ENCODE results near the gene TXLNG. TPM values are rescaled to one million over a fixed set of nuclear protein-coding genes. Genes with fewer than 3 reads are reported as not detected.

The TXLNG gene
- polyA plus RNA-seq, 1 of the 3 experiments (the other 2 are of a cell fraction), result 12.1 TPM

GRCh38 chrX:16786139-16786790, at the start of gene TXLNG (continued):
- TF ChIP-seq POLR2AphosphoS5 (IDR thresholded peaks at IDR 0.05; ENCODE audit: low read depth, low read length) (peak; percentile 88), RXRA (IDR thresholded peaks at IDR 0.05; ENCODE audit: borderline replicate concordance, low read depth) (no peak), ELF1 (IDR thresholded peaks at IDR 0.05) (peak; percentile 38; the same call in 1 of the 2 replicates), NRF1 (IDR thresholded peaks at IDR 0.05; ENCODE audit: low read depth, low read length) (peak; percentile 57; the same call in 1 of the 2 replicates), SMC3 (IDR thresholded peaks at IDR 0.05; ENCODE audit: low read depth, low read length) (no peak), JUND (IDR thresholded peaks at IDR 0.05) (no peak), EP300 (IDR thresholded peaks at IDR 0.05; ENCODE audit: borderline replicate concordance in 1 of 2, low read depth in 1 of 2, low read length in 1 of 2) (no peak)
- TF ChIP-seq, protein P1, sequence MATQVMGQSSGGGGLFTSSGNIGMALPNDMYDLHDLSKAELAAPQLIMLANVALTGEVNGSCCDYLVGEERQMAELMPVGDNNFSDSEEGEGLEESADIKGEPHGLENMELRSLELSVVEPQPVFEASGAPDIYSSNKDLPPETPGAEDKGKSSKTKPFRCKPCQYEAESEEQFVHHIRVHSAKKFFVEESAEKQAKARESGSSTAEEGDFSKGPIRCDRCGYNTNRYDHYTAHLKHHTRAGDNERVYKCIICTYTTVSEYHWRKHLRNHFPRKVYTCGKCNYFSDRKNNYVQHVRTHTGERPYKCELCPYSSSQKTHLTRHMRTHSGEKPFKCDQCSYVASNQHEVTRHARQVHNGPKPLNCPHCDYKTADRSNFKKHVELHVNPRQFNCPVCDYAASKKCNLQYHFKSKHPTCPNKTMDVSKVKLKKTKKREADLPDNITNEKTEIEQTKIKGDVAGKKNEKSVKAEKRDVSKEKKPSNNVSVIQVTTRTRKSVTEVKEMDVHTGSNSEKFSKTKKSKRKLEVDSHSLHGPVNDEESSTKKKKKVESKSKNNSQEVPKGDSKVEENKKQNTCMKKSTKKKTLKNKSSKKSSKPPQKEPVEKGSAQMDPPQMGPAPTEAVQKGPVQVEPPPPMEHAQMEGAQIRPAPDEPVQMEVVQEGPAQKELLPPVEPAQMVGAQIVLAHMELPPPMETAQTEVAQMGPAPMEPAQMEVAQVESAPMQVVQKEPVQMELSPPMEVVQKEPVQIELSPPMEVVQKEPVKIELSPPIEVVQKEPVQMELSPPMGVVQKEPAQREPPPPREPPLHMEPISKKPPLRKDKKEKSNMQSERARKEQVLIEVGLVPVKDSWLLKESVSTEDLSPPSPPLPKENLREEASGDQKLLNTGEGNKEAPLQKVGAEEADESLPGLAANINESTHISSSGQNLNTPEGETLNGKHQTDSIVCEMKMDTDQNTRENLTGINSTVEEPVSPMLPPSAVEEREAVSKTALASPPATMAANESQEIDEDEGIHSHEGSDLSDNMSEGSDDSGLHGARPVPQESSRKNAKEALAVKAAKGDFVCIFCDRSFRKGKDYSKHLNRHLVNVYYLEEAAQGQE (IDR thresholded peaks at IDR 0.05; ENCODE audit: low read depth, low read length), result peak; percentile 48; the same call in 1 of the 2 replicates

- CTCF ChIA-PET, result no interaction called here
- no peak for TF ChIP-seq NFIC (IDR thresholded peaks at IDR 0.05; ENCODE audit: borderline replicate concordance)
- TF ChIP-seq, protein P2, sequence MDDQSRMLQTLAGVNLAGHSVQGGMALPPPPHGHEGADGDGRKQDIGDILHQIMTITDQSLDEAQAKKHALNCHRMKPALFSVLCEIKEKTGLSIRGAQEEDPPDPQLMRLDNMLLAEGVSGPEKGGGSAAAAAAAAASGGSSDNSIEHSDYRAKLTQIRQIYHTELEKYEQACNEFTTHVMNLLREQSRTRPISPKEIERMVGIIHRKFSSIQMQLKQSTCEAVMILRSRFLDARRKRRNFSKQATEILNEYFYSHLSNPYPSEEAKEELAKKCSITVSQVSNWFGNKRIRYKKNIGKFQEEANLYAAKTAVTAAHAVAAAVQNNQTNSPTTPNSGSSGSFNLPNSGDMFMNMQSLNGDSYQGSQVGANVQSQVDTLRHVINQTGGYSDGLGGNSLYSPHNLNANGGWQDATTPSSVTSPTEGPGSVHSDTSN (IDR thresholded peaks at IDR 0.05), result no peak
- TF ChIP-seq CHD2 (IDR thresholded peaks at IDR 0.05; ENCODE audit: low read length, partially characterized antibody), result no peak
- TF ChIP-seq, protein P1 (IDR thresholded peaks at IDR 0.05; ENCODE audit: low read depth, low read length), result no peak
- TF ChIP-seq TCF12 (IDR thresholded peaks at IDR 0.05), result no peak
- TF ChIP-seq GATA2 (CRISPR knock-in tag; IDR thresholded peaks at IDR 0.05), result no peak
- no peak for TF ChIP-seq EZH2phosphoT487 (IDR thresholded peaks at IDR 0.05; ENCODE audit: borderline replicate concordance, low read depth)
- no peak for TF ChIP-seq YY1 (IDR thresholded peaks at IDR 0.05; ENCODE audit: low read depth)
- TF ChIP-seq MXI1 (IDR thresholded peaks at IDR 0.05; ENCODE audit: low read depth, low read length), result no peak
- no peak for TF ChIP-seq RFX5 (IDR thresholded peaks at IDR 0.05; ENCODE audit: low read length)
- no peak for TF ChIP-seq POLR2AphosphoS5 (IDR thresholded peaks at IDR 0.05; ENCODE audit: low read depth, low read length)
- no peak for TF ChIP-seq CTCF (IDR thresholded peaks at IDR 0.05)
- TF ChIP-seq RAD21 (IDR thresholded peaks at IDR 0.05; ENCODE audit: low read length), result no peak
- TF ChIP-seq, protein P3, sequence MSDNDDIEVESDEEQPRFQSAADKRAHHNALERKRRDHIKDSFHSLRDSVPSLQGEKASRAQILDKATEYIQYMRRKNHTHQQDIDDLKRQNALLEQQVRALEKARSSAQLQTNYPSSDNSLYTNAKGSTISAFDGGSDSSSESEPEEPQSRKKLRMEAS (IDR thresholded peaks at IDR 0.05; ENCODE audit: low read depth), result no peak
- no peak for TF ChIP-seq ELF1 (IDR thresholded peaks at IDR 0.05)
- TF ChIP-seq FOSL2 (IDR thresholded peaks at IDR 0.05; ENCODE audit: borderline replicate concordance, low read depth), result no peak
- TF ChIP-seq RCOR1 (IDR thresholded peaks at IDR 0.05; ENCODE audit: low read length), result no peak
Measured at GRCh38 chrX:16737024-16737423, 49.2 kb upstream of the TXLNG start.

More at GRCh38 chrX:16737024-16737423, 49.2 kb upstream of the TXLNG start:
- no peak overlapping the region for H2AFZ ChIP-seq (ENCODE audit: low read depth)
- no peak overlapping the region for H3K27ac ChIP-seq (ENCODE audit: low read depth in 2 of 2, low read length in 1 of 2)
- DNase-seq, result no peak
- peaks cover 27% of the 10 kb centered on the region for H3K79me2 ChIP-seq (ENCODE audit: insufficient read depth)
- no peak overlapping the region for H3K4me2 ChIP-seq
- H3K9me2 ChIP-seq, result no peaks in the 10 kb centered on the region
- POLR2A ChIA-PET, result no interaction called here
- no peaks in the 10 kb centered on the region for H3K9me3 ChIP-seq
- H3K4me3 ChIP-seq (ENCODE audit: low read depth in 2 of 2, low read length in 1 of 2), result no peak overlapping the region
- H3K27me3 ChIP-seq (ENCODE audit: insufficient read depth), result no peaks in the 10 kb centered on the region
- H4K20me1 ChIP-seq (ENCODE audit: insufficient read depth), result no peaks in the 10 kb centered on the region; the same call in none of the 2 replicates
- WGBS (ENCODE audit: low lambda C conversion rate), result 95% methylated on average over 5 of the region's 5 CpGs
- no peaks in the 10 kb centered on the region for H3F3A ChIP-seq (replicated peaks; ENCODE audit: insufficient read depth)
- H3K36me3 ChIP-seq (replicated peaks in 1 of 2; ENCODE audit: control insufficient read depth in 1 of 2, insufficient read depth in 2 of 2, low read length in 1 of 2), result peaks cover 31 to 57% of the 10 kb centered on the region in 2 experiments
- no peak overlapping the region for H3K9ac ChIP-seq
- H3K4me1 ChIP-seq (ENCODE audit: control insufficient read depth in 1 of 2, insufficient read depth in 2 of 2, low read depth in 1 of 2, low read length in 1 of 2), result no peaks in the 10 kb centered on the region
